GM19328 (cell line): Measurements from ENCODE around the gene NEK10.
A peak's percentile ranks its signal among the peaks of the same experiment; 100 is the strongest.

ENCODE experiments used
- ATAC-seq: cut with Tn5 transposase; IDR thresholded peaks from one replicate; pipeline ENCODE4 v1.9.1; 2021; ENCODE audit warnings: mild to moderate bottlenecking, moderate library complexity; ENCODE audit not compliant: unreplicated experiment

Gene NEK10

DNA sequence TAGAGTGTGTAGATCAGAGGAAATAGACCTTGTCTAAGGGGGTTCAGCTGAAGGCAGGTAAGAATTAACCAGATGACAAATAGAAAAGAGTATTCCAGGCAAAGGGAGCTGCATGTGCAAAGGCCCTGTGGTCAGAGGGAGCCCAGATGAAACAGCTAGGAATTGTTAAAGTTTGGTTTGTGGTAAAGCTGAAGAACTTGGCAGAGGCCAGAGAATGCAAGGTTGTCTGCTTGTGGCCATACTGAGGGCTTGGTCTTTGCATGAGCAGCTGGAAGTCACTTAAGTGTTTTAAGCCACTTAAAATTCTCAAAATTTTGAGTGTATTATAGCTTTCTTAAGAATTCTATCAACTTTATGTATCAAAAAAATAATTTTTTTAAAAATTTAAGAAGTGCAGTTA is 116.5 kb downstream of the NEK10 start:
- no peak for ATAC-seq

- no peak for ATAC-seq
These were observed 124.8 kb downstream of the NEK10 start for GRCh38 chr3:27244374-27244773.

DNA sequence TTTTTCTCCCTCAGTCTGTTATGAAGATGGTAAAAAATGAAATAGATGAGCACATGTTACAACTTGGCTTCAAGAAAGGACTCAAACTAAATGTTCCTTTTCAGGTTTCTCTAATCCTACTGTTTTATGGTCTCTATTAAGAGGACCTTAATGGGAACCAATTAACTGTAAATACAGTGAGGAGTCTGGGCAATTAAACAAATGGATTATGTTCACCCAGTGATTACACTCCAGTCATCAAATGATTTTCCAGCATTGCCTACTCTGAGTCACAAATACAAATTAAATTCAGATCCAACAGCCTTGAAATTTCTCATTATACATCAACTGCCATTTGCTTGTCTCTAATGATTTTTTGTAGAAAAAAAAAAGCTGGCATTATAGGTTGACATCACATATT is 129.2 kb downstream of the NEK10 start:
- no peak for ATAC-seq

DNA sequence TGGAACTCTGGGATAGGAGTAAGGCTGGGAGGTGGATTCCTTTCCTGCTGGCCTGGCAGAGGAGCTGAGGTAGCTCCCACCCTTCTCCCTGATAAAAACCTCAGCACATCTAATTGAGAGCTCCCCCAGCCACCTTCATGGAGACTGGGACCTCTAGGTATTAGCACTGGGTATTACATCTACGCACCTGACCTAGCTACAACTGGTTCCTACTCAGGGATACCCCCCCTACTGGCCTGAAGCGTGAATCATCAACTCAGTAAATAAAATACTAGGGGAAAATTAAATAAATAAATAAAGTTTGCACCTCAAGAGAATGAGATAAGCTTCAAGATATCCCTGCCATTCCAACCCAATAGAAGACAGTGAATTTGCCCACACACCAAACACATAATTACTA is 140.4 kb downstream of the NEK10 start:
- peak; percentile 72 for ATAC-seq

DNA sequence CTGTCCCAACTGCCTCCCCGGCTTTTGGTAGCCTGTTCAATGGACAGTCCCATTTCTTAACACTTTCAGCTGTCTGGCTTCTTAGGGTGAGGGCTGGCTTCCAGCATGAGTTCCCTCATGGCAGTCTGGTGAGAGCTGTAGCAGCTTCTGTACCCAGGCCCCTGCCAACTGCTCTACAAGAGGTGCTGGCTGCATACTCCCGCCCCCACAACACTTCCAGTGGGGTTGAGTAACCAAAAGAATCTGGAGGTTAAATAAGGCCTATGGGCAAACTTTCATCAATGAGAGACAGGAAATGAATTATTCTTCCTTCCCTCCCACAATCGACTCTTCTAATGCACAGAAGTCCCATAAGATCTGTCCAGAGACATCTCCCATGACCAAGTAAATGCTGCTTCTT is 145.0 kb downstream of the NEK10 start:
- no peak for ATAC-seq

DNA sequence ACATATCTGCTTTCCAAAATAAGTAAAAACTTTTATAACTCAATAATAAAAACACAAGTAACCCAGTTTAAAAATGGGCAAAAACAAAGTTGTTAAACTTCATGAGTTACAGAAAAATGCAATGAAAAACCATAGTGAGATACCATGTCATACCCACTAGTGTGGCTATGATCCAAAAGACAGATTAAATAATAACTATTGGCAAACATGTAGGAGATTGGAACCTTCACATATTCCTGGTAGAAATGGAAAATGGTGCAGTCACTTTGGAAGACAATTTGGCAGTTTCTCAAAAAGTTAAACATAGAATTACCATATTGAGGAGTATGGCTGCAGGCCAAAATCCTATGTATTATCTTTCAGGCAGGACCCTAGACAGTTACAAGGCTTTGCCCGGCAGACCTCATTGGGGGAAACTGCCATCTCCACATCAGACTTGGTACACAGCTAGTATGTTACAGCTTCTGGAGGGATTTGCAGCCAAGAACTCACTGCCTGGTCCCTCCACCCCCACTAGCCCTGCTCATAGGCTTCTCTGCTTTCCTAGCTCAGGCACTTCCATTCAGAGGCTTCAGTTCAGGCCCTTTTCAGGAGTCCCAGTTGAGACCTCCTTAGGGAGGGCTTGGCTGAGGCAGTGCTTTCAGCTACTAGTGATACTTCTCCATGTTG is 147.8 kb downstream of the NEK10 start:
- no peak for ATAC-seq

DNA sequence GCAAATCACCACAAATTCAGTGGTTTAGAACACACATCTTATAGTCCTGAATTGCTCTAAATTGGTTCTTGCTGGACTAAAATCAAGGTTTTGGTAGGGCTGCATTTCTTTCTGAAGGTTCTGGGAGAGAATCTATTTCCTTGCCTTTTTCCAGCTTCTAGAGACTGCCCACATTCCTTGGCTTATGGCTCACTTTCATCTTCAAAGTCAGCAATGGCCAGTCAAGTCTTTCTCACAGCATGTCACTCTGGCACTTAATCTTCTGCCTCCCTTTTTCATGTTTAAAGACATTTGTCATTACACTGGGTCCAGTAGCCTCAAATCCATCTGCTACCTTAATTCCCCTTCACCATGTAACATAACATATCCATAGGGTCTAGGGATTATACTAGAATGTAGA is 149.0 kb downstream of the NEK10 start:
- no peak for ATAC-seq

DNA sequence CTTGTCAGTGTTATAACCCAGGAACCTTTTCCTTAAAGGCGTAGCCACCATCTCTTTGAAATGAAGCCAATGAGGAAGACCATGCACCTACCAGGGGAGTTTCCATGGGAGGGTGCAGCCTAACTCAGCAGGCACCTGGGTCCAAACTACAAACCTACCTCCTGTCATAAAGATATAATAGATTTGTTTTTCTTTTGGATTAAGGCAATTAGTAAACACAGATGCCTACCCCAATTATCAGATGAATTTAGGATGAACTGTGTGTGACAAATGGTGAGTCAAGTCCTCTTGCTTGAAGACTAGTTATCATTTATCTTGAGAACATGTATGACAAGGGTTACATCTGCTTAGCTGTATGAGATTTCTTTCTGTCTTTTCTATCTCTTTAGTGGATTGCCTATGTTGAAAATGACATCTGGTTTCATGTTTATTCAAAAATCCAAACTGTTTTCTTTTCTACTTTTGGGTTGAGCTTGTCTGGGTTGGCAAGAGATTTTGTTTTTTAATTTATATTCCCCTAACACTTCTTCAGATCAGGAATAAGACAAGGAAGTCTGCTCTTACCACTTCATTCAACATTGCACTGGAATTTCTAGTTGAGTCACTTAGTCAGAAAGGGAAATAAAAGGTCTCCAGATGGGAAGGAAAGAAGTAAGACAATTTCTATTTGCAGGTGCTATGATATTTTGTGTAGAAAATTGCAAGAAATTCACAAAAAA is 149.9 kb downstream of the NEK10 start:
- no peak for ATAC-seq

GRCh38 chr3:27216955-27217552 is 152.1 kb downstream of the NEK10 start:
- ATAC-seq = no peak

- no peak for ATAC-seq
These were observed 152.8 kb downstream of the NEK10 start for GRCh38 chr3:27216295-27216855.

DNA sequence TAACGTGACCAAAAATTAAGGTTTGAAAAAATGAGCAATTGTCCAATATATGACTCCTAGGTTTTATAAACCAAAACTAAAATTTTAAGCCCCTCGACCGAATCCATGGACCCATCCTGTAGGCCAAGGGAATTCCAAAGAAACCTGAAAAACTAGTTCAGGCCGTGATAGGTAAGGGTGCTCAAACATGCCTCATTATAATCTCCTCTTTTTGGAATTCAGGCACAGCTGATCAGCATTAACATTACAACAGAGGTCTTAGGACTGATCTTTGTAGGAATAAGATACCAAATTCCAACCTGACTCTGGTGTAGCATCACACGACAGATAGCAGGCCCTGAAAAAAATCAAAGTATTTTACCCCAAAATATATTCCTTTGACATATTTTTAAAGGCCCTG is 155.7 kb downstream of the NEK10 start:
- no peak for ATAC-seq

DNA sequence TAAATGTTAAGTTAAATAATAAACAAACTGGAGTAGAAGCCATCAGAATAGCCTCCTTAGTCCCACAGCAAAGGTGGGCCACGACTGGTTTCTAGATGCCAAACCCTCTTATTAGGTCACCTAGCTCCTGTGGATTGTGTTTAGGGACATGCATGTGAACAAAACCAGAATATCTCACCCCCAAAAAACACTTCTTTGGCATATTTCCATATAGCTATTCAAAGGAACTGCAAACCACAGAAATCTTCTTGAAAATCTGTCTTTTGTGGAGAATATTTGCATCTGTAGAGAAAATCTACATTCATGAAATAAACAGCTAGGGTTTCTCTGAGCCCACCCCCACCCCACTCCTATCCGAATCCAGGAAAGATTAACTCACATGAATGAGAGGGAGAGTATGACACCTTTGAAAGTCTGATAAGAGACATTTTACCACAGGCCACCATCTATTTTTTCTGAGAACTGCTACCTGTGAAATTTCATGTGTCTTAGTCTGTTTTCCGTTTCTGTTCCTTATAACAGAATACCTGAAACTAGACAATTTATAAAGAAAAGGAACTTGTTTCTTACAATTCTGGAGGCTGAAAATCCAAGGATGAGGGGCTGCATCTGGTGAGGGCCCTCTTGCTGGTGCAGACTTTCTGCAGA is 159.4 kb downstream of the NEK10 start:
- ATAC-seq = peak; percentile 66

DNA sequence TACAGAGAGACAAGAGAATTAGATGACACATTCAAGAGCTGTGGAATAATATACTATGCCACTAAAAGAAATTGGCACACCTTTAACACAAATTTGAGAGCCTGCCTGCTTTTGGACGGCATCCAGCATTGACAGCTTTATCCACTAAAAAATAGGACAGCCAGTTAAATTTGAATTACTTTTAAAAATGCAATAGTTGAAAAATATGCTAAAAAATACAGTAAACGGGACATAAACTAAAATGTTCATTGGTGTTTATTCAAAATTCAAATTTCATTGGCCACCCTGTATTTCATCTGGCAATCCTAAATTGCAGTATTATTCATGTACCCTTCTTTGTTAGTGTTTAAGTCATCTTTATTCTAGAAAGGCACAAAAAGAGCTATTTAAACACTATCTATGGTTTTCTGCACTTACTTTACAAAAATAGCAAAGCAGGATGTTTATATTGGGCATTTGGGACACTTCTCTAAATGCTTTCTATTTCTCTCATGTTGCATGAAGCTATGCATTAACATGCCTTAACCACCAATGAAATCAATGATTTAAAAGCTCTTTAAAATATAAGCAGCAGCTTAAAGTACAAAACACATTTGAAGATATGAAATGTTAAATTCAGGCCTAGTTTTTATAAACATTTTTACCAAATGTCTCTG is 160.1 kb downstream of the NEK10 start:
- no peak for ATAC-seq

GRCh38 chr3:27202959-27203358 is 166.2 kb downstream of the NEK10 start:
- ATAC-seq = no peak

DNA sequence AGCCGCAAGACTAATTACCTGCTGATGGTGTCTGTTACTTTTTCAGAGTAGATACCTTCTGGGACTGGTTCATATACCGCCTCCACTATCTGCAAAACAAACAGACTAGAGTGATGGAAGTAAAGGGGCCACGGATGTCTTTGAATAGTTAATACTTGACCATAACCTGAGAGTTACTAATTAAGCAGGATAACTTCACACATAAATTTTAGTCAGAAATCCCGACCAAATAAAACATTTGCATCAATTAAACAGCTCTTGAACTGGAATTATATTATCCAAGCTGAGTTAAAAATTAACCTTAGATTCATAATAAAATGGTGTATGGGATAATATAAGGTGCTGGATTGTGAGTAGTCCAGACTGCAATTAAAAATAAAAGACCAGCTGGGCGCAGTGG is 167.7 kb downstream of the NEK10 start:
- no peak for ATAC-seq

- no peak for ATAC-seq
These were observed 168.3 kb downstream of the NEK10 start for GRCh38 chr3:27200721-27201489.

GRCh38 chr3:27194861-27195483 is 174.2 kb downstream of the NEK10 start:
- ATAC-seq = no peak

GRCh38 chr3:27193056-27193455 is 176.1 kb downstream of the NEK10 start:
- no peak for ATAC-seq

GRCh38 chr3:27186013-27186412 is 183.2 kb downstream of the NEK10 start:
- no peak for ATAC-seq
